GM18858 (cell line): ENCODE data around the gene MAN1C1.

Experiments
- ATAC-seq: cut with Tn5 transposase; IDR thresholded peaks from one replicate; pipeline ENCODE4 v1.9.1; 2021; ENCODE audit not compliant: unreplicated experiment

MAN1C1 gene

DNA sequence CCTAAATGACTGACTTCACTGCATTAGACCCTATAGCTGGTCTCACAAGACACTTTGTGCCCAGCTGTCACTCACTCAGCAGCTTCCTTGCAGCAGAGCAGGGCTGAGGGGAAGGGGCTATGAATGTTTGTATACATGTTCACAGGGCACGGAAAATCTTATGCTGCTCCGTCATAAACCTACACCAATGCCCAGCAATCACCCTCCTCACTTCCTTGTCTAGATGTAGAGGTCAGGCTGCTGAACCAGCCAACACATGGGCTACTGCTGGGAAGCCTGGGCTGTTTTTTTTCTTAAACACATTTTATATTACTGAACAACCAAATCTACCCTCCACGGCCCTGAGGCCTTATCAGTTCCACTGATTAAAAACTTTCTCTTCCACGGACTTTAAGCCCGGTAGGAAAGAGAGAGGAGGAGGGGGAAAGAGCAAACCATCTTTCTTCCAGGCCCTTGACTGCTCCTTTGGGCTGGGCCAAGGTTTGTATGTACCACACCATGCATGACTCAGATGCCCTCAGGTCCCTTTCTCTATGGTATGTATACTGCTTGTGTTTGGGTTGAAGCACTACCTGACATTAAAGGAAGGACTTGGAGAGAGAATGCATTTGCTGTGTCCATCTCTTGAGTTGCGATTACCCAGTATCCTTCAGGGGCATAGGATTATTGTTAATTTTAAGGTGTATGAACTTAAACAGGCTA is 215.9 kb downstream of the MAN1C1 start:
- ATAC-seq = no peak

DNA sequence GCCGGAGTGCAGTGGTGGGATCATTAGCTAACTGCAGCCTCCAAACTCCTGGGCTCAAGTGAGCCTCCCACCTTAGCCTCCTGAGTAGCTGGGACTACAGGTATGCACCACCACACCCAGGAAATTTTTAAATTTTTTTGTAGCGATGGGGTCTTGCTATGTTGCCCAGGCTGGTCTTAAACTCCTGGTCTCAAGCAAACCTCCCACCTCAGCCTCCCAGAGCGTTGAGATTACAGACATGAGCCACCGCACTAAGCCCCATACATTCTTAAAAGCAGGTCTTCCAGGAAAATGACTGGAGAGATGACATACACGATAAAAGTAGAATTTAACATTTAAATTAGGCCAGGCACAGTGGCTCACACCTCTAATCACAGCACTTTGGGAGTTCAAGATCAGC is 216.6 kb downstream of the MAN1C1 start:
- ATAC-seq = no peak
